GM12801 (cell line): Measurements from ENCODE around the gene RFT1.

Experiments
- CTCF ChIP-seq: IDR thresholded peaks from one replicate; pipeline ENCODE4 v1.5.1; 2011; ENCODE audit warnings: control low read depth; ENCODE audit not compliant: insufficient read length; ENCODE audit errors: extremely low read depth

RFT1 gene

GRCh38 chr3:53123953-53124352, 6.3 kb downstream of the RFT1 start:
- no peak for TF ChIP-seq CTCF

- no peak for TF ChIP-seq CTCF
Measured at GRCh38 chr3:53123510-53123909, 6.7 kb downstream of the RFT1 start.

DNA sequence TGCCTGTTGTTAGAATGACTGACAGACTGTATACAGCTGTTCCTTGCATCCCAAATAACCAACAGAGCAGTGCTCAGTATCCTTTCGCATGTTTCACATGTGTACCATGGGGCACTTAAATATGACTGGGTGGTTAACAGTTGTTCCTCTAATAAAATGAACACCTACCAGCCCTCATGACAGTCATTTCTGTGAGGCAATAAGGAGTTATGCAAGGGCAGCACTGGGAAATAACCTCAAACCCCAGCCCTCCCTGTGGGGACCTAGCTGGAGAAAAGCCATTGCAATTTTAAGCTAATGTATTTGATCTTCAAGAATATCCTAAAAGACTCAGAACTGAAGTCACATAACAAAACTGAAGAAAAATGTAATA, 7.3 kb downstream of the RFT1 start:
- no peak for TF ChIP-seq CTCF

- TF ChIP-seq CTCF: no peak
Measured at GRCh38 chr3:53122255-53122932, 7.8 kb downstream of the RFT1 start.

DNA sequence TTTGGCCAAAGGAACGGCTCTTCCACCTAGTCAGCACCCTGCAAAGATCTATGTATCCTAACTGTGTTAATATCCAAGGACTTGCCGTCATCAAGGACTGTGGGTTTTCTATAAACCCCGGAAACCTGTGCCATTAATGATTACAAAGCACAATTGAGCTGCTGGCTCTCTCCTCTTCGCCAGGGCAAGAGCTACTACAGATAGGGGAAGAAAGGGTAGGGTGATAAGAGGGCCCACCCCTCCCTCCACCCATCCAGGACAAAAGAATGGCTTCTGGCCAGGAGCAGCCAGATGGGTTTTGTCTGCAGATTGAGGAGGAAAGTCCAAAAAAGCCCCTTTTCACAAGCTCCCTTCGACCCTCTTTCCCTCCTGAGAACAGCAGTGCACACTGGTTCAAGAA, 9.9 kb downstream of the RFT1 start:
- TF ChIP-seq CTCF: no peak

DNA sequence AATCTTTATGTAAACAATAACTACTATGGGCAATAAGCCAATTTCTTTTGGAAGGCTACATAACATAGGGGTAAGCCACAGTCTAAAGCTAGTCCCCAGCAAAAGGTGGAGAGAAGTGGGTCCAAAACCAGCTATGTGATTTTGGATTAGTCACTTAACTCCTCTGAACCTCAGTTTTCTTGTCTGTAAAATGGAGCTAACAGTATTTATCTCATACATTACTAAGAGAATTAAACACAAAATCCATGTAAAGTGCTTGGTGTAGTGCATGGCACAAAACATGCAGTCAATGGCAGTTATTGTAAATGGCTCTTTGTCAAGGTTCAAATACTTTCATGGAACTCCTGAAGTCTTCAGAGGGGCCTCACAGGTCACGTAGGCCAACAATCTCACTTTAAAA, 13.3 kb downstream of the RFT1 start:
- no peak for TF ChIP-seq CTCF

GRCh38 chr3:53114412-53115074, 15.7 kb downstream of the RFT1 start:
- no peak for TF ChIP-seq CTCF
